GM12874 (cell line): ENCODE measurements around the gene ZNF282.

ENCODE experiments used
- CTCF ChIP-seq: IDR thresholded peaks from 2 replicates; pipeline ENCODE4 v1.5.1; 2011; ENCODE audit warnings: low read depth, mild to moderate bottlenecking, control low read depth, low read length, moderate library complexity; ENCODE audit not compliant: insufficient read depth

Gene ZNF282

GRCh38 chr7:149195180-149196150 lies at the start of gene ZNF282:
ZNF282 (plus strand) TSS chr7:149195546; CDS start chr7:149195590, 44 bp downstream.
- peak; percentile 68 for TF ChIP-seq CTCF

GRCh38 chr7:149147072-149147751 lies 48.1 kb upstream of the ZNF282 start, which contains the start of gene ZNF398:
ZNF398 (plus strand) TSS chr7:149147453; CDS start chr7:149147743, 290 bp downstream.
- TF ChIP-seq CTCF, result peak; percentile 80

- TF ChIP-seq CTCF, result no peak
Observed at GRCh38 chr7:149147752-149148653, 47.3 kb upstream of the ZNF282 start.

GRCh38 chr7:149150981-149151380 lies 44.4 kb upstream of the ZNF282 start:
- no peak for TF ChIP-seq CTCF

- TF ChIP-seq CTCF, result no peak
Observed at GRCh38 chr7:149153346-149153745, 42.0 kb upstream of the ZNF282 start.

- no peak for TF ChIP-seq CTCF
Observed at GRCh38 chr7:149154056-149154455, 41.3 kb upstream of the ZNF282 start.
